CD4-positive, alpha-beta T cell treated with Interleukin-4 for 4 hours (primary cell): Measurements from ENCODE around the gene IL1B.
A peak's percentile ranks its signal among the peaks of the same experiment; 100 is the strongest.

Experiments used
- DNase-seq: peaks from one replicate; pipeline ENCODE4 v3.0.0-alpha.2; 2020

IL1B gene

DNA sequence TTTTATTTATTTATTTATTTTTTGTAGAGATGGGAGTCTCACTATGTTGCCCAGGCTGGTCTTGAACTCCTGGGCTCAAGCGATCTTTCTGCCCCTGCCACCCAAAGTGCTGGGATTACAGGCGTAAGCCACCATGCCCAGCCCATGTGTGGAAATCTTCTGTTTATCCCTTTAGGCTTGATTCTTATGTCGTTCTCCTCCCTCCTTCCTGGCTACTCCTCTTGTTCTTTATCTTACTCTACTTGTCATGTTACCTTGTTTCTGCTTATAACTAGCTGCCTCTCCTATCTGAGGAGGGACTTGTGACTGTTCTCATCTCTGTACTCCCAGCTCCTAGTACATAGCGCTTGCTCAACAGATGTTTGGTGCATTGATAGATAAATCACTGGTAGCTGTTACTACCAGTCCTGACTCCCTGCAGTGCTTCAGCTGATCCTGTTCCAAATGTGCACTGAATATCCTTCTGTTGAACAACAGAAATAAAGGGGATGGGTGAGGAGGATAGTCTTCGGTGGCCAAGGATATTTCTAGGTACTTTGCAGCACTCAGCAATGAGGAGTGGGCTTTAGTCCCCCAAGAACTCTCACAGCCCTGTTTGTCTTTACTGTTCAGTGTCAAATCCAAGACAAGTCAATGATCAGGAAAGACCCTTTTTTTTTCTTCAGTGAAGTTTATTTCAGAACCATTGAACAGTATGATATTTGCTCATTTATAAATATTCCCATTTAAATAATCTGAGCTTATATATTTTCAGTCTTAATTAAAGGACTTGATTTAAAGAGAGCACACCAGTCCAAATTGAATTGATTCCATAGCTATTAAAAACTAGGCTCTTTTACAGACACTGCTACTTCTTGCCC, 7.2 kb downstream of the IL1B start:
- no peak for DNase-seq

DNA sequence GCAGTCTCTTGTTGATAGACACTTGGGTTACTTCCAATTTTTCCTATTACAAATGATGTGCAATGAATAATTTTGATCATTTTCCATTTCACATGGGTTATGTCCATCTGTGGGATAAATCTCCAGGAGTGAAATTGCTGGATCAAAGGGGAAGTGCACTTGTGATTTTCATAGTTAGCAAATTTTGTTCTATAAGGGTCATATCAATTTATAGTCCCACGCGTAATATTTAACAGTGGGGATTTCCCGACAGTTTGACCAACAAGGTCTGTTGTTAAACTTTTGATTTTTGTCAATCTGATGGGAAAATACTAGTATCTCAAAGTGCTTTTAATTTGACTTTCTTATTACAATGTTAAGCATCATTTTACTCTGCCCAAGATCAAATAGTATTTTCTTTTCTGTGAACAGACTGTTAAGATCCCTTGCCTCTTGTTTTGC, 8.3 kb downstream of the IL1B start:
- DNase-seq: no peak

DNA sequence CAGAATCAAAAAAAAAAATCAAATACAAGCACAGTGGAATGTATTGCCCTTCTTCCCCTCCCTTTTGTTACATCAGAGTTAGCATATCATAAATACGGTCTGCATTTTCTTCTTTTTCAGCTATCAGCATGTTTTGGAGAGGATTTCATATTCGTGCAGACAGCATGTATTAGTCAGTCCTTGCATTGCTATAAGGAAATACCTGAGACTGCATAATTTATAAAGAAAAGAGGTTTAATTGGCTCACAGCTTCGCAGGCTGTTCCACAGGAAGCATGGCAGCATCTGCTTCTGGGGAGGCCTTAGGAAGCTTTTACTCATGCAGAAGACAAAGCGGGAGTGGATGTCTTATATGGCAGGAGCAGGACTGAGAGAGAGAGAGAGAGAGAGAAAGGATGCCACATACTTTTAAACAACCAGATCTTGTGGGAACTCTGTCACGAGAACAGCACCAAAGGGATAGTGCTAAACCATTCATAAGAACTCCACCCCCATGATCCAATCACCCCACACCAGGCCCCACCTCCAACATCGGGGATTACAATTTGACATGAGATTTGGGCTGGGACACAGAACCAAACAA, 8.9 kb downstream of the IL1B start:
- DNase-seq: no peak

DNA sequence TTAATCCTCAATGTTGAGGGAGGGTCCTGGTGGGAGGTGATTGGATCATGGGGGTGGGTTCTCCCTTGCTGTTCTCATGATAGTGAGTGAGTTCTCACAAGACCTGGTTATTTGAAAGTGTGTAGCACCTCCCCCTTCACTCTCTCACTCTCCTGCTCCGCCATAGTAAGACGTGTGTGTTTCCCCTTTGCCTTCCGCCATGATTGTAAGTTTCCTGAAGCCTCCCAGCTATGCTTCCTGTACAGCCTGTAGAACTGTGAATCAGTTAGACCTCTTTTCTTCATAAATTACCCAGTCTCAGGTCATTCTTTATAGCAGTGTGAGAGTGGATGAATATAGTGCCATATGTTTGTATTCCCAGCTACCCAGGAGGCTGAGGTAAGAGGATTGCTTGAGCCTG, 9.6 kb downstream of the IL1B start:
- DNase-seq: no peak

DNA sequence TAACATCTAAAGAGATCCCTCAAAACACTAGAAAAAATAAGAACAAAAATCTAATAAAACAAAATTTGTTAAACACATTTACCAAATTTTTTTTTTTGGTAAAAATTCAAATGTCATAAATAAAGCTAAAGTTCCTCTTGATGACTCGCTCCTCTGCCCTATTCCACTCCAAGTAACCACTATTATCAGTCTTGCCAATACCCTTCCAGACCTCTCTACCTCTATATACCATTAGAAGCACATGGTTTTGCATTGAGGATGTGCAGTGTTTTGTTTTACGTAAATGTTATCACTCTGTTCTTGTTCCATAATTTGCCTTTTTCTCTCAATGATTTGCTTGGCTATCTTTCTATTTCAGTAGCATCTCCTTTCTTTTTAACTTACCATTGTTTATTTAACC, 10.9 kb downstream of the IL1B start:
- no peak for DNase-seq

DNA sequence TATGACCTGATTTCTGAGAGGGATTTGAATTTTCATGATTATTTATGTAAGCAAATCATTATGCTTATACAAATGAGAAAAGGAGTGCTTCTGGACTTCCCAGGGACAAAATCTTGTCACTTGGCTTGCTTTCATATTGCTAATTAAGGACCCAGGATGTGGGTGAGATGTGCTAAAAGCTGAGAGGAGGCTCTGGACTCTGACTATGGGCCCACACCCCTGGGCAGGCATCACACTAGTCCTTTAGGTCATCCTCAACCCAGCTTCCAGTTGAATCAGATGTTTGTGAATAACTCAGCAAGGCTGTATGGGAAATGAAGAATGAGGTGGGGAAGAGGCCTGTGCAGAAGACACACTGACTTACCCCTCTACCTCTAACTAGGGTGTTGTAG, 11.9 kb downstream of the IL1B start:
- no peak for DNase-seq

DNA sequence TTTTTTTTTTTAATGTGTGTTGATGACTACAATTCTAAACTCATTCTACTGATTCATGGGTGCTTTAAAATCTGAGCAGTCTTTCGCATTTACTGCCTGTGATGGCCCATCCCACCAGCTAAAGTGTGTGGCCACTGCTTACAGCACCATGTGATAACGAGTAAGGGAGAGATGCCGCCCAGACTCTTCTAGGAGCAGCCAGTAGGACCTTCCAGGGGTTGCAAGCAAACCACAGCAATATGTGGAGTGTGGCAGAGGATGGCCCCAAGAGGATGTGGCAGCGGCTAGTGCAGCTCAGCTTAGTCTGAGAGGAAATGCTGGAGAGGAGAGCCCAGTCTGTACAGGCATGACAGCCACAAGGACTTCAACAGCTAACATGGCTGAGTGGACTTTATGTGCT, 14.9 kb downstream of the IL1B start:
- DNase-seq: no peak

DNA sequence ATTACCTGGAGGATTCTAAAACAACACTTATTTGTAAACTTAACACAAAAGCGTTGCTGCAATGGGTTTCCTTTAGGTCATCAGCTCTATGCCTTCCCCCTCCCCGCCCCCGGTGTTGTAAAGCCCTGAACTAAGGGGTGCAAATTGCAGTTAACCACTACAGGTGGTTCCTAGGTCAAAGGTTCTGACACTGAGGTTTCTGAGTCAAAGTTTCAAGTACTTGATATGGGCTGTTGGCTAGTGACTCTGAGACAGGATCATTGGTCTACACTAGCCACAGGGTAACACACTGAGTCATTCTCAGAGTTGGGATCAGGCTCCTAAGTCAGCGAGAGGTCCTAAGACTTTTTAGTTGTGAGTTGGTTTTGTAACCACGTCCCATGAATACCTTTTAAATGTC, 15.4 kb downstream of the IL1B start:
- DNase-seq: no peak

DNA sequence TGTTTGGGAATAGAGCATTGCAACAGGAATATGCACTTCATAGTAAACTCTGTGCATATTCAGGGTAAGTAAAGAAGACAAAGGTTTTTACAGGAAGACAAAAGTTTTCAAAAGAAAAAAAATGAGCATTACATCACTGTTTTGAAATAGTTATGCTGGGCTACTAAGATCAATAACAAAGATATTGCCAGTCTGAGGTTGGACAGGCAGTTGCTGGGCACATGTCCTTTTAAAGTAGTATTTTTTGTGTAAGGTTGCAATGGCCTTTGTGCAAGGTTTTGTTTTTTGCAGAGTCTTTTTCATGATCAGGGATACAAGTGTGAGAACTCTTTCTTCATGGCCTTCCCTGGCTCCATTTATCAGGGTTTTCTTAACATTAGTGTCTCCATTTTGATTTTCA, 16.2 kb downstream of the IL1B start:
- no peak for DNase-seq

DNA sequence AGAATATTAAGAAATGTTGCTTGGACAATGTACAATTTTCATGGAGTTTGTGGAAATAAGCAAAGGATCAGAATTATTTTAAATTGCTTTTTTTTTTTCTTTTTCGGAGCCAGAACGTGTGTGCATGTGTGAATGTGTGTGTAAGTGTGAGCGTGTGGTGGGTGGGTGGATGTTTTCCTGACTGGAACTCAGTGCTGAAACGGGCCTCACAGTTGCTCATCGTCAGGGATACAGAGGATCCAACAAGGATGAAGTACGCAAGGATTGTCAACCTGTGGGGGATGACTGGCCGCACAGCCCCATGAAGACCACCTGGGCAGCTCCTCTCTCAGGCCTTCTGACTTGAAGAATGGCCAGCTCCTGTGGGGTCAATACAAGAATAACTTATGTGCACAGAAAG, 17.5 kb downstream of the IL1B start:
- DNase-seq: no peak

DNA sequence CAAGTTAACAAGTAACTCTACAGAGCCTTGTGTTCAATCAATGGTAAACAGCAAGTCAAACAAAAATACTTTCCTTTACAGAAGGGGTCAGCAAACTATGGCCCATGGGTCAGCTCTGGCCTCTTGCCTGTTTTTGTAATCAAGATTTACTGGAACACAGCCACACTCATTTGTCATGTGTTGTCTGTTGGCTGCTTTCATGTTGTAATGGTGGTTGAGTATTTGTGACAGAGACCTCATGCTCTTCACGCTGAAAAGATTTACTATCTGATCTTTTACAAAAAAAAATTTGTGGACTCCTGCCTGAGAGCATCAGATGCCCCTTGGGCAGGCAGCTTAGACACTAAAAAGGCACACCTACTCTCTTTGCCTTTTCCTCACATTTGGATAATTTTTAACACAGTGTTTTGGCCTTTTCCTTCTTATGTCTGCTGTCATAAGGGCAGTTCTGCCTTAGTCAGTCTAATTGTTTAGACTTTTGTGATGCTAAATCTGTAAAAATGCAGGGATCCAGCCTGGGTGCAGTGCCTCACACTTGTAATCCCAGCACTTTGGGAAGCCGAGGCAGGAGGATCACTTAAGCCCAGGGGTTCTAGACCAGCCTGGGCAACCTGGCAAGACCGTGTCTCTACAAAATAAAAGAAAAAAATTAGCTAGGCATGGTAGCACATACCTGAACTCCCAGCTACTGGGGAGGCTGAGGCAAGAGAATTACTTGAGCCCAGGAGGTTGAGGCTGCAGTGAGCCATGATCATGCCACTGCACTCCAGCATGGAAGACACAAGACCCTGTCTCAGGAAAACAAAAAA, 18.3 kb downstream of the IL1B start:
- no peak for DNase-seq

DNA sequence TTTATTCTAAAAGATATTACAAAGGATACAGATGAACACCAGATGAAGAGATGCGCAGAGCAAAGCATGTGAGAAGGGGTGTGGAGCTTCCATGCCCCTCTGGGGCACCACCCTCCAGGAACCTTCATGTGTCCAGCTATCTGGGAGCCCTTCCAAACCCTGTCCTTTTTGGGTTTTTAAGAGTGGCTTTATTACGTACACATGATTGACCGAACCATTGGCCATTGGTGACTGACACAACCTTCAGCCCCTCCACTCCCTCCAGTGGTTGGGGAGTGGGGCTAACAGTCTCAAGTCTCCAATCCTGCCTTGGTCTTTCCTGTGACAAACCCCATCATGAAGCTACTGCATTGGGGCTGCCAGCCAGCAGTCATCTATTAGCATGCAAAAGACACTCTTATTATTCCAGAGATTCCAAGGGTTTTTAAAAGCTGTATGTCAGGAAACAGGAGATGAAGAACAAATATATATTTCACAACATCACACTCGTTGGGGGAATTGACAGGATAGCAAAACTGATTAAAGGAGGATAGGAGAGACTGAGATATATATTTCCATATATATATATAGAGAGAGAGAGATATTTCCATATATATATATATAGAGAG, 19.4 kb downstream of the IL1B start:
- DNase-seq: no peak

DNA sequence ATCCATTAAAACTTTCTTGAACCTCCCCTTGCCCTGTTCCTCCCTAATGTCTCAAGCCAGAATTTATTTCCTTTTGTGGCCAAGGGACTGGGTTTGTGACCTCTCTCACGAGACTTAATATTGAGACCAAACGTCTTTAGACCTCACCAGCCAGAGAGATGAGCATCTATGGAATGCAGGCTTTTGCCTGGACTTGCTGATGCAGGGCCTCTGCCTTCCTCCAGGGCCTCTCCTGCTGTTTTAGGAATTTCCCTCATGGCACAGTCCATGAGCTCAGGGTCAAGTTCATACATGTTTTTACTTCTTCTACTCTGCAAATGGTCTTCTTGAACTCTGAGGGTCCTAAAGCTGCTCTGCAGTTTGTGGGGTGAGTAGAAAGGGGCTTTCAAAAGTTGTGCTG, 22.3 kb downstream of the IL1B start:
- DNase-seq: no peak

DNA sequence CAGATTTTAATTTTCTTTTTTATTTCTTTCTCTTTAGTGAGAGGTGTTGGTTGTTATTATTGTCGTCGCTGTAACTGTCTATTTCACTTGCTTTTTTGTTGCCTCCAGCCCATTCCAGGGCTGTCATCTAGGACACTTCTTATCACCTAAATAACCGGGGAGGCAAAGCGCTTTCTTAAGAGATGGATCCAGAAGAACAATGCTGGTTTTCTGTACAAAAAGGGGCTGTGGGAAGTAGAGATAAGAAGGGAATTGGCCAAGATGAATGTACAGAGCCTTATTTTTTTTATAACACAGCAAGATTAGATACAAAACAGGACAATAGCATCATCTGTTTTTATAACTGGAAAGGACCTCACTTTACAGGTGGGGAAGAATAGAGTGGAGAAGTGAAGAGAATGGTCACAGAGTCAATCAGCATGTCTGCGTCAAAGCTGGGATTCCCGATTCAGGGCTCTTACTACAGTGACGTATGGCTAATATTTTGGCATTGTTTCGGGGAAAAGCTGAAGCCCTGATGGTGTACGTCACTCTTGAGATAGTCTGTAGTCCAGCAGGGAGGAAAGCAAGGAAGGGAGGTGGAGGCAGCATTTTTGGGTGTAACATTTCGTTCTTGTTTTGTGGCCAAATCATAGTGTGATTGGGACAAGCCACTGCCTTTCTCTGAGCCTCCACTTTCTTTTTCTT, 23.2 kb downstream of the IL1B start:
- DNase-seq: no peak

DNA sequence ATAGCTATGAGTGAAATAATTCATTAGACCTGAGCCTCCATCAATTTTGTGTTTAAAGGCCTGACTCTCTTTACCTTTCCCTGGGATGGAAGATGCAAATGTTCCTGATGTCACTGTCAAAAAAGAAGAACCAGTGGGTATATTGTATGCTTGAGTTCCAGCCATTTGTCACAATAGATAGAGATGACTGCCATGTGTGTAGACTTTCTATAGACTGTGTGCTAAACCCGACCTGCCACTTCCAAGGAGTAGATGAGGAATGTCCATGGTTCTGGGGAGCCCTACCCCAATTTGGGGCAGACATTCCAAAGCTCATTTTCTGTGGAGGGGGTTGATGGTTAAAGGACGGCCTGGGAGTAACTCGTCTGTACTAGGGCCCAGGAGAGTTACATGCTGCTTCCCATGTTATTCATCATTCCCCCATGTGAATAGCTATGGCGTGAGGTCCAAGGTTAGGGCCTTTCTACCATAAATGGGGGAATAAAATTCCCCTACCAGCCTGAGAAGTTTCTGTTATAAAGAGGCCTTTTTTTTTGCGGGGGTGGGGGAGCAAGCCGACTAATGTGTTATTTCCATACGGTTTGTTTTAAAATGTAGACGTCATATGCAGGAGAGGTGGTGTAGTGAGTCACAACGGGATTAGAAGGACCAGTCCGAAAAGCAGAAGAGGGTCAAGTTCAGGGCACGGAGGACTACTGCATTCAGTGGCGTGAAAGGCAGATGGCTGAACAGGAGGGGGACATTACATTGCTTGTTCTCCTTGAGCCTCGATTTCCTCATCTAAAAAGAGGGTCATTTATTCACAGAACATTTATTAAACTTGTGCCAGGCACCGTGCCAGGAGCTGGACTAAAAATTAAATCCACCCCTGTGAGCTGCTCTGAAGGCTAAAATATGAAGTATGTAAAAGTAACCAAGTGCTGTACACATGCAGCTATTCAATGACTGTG, 24.0 kb downstream of the IL1B start:
- no peak for DNase-seq

DNA sequence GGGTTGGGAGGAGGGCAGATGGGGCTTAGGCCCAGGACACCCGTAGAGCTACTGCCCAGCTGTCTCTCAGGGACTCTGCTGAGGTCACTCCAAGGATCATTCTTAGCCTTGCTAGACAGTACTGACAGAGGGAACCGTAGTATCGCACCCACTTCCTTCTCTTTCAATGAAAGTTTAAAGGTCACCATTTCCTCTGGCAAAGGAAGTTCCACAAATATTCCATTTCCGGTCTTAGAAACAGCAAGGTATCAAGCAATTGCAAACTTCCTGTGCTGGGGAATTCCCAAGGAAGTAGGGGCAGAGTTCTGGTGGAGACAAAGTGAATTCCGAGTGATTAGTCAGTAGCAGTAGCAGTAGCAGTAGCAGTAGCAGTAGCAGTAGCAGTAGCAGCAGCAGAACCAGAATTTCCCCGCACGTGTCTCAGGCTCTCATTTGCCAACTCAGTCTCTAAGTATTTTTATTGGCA, 24.7 kb downstream of the IL1B start:
- peak; percentile 36 for DNase-seq

DNA sequence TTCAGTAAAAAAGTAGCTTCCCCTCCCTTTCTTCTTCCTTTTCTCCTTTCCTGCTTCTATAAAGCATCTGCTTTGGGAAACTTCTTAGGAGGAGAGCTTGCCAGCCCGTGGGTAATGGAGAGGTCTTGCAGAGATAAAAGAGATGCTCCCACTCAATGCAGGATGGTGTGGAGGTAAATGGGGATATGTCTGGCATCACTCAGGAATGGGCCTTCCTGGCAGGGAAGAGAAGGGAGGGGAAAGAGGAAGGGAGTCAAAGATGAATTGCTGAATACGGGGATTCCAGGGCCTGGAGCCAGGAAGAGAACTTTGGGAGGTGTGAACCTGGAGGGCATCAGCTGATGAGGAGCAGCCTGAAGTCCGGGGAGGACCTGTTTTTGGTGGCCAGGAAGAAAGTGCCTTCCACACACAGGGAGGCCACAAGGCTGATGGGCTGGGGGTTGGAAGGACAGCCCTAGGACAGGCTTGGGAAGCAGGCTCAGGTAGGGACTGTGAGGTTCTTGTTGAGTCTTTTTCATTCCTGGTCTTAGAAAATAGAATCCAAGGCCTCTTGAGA, 25.2 kb downstream of the IL1B start:
- DNase-seq: no peak

DNA sequence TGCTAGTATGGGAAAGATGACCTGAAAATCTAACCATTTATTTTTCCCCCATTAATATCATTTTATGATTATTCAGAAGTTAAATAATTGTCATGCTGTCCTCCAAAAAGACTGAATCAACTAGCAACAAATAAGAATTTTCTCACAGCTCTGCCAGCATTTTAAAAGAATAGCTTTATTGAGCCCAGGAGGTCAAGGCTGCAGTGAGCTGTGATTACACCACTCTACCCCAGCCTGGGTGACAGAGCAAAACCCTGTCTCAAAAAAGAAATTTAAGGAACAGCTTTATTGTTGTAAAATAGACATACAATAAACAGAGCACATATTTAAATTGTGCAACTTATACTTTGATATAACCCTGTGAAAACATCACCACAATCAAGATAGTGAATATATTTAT, 27.5 kb downstream of the IL1B start:
- no peak for DNase-seq

DNA sequence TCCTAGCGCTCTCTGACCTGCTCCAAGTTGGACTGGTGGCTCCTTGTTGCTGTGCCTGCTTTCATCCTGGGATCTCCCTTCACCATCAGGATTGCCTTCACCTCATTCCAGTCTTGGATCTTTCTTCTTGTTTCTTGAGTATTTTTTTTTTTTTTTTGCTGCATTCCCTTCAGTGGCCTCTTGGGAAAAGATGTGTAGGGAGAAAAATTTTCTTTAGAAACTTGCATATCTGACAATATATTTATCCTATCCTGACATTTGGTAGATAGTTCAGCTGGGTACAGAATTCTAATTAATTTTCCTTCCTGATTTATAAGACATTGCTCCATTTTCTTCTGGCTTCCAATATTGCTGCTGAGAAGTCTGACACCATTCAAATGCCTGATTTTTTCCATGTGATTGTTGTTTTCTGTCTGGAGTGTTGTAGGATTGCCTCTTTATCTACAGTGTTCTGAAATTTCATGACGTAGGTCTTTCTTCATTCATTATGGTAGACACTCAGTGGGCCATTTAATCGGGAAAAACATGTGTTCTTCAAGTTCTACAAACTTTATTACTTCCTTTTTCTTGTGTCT, 29.3 kb downstream of the IL1B start:
- DNase-seq: no peak

DNA sequence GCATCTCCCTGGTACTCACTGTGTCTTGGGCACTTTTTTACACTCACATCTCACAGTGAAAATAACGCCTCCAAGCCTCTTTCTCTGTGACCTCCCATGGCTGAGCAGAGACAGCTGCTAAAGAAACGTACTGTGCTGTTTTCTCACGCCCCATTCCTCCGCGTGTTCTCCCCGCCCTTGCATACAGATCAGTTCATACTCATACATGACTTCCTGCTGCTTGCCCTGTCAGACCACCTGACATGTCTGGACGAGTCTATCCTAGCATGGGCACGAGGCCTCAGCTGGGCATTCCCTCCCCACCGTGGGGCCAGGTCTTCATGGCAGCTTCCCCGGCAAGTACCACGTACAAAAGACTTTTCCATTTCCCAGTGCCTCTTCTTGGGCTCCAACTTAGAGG, 31.0 kb downstream of the IL1B start:
- no peak for DNase-seq
